Panc1 (cell line): ENCODE data around the gene EIF3M. TPM values are rescaled to one million over a fixed set of nuclear protein-coding genes. Genes with fewer than 3 reads are reported as not detected.
"Not testable (repeated sequence)": the region's sequence is repeated elsewhere in the genome, so short reads cannot be mapped to it uniquely, and the experiment has no call there.

Source experiments
- ATAC-seq: fragments of 200-7000 bp; cut with Tn5 transposase; 2 replicates; pipeline ENCODE4 v1.9.1; 2020; ENCODE audit warnings: mild to moderate bottlenecking, moderate library complexity
- BruUV-seq: library from RNA; stranded (reverse); fragments of 400-500 nt; replicated peaks from 2 replicates; lab custom pipeline; 2021; lab: Mats Ljungman, UMichigan
- CTCF ChIA-PET: fragments of 300-600 bp; sonication (Branson Sonifier 250); formaldehyde crosslinking; loops from one replicate; lab custom pipeline; 2022; ENCODE audit warnings: antibody characterized with exemption; lab: Charles Lee
- POLR2A ChIA-PET: fragments of 300-600 bp; sonication (Branson Sonifier 250); formaldehyde crosslinking; loops from one replicate; lab custom pipeline; 2022; ENCODE audit warnings: antibody characterized with exemption; lab: Charles Lee
- DNase-seq: peaks from one replicate; pipeline ENCODE4 v3.0.0-alpha.2; 2010; ENCODE audit warnings: low read depth, low spot score
- H3K27ac ChIP-seq: 2 replicates; pipeline ENCODE4 v1.5.1; 2011; ENCODE audit warnings: mild to moderate bottlenecking, low read length, inconsistent platforms
- H3K27me3 ChIP-seq: fragments of 200-500 bp; sonication (Bioruptor generic); 2 replicates; pipeline ENCODE4 v1.6.0; 2014; ENCODE audit warnings: low read length, inconsistent platforms; ENCODE audit not compliant: control insufficient read depth, insufficient read depth
- H3K36me3 ChIP-seq: fragments of 200-500 bp; sonication (Bioruptor generic); 2 replicates; pipeline ENCODE4 v1.5.1; 2014; ENCODE audit warnings: inconsistent platforms, mild to moderate bottlenecking, low read length, moderate library complexity; ENCODE audit not compliant: control insufficient read depth, insufficient read depth
- H3K4me1 ChIP-seq: 2 replicates; pipeline ENCODE4 v1.5.1; 2011; ENCODE audit warnings: inconsistent platforms, mild to moderate bottlenecking, low read length, moderate library complexity; ENCODE audit not compliant: control insufficient read depth, insufficient read depth
- H3K4me3 ChIP-seq, 2 experiments: 2 replicates each; pipeline ENCODE4 v1.5.1; 2011 to 2012; ENCODE audit warnings: low read depth in 2 of 2, low read length in 2 of 2, mild to moderate bottlenecking in 2 of 2, inconsistent platforms in 1 of 2, moderate library complexity in 1 of 2
- H3K9me3 ChIP-seq: fragments of 200-500 bp; sonication (Bioruptor generic); 2 replicates; pipeline ENCODE4 v1.5.1; 2014; ENCODE audit warnings: low read depth, mild to moderate bottlenecking, inconsistent platforms, low read length, moderate library complexity; ENCODE audit not compliant: control insufficient read depth, insufficient read depth
- POLR2AphosphoS5 ChIP-seq: IDR thresholded peaks from 2 replicates; pipeline ENCODE4 v1.6.1; 2012; ENCODE audit warnings: mild to moderate bottlenecking, low read depth, low read length, moderate library complexity
- SIN3A ChIP-seq: IDR thresholded peaks from 2 replicates; pipeline ENCODE4 v1.6.1; 2012; ENCODE audit warnings: low read depth, mild to moderate bottlenecking, low read length, moderate library complexity, borderline replicate concordance; ENCODE audit not compliant: insufficient read depth
- TCF7L2 ChIP-seq: IDR thresholded peaks from 2 replicates; pipeline ENCODE4 v1.6.1; 2011; ENCODE audit warnings: mild to moderate bottlenecking, low read depth, low read length, inconsistent platforms
- in situ Hi-C: cut with HindIII; loops from 2 replicates; pipeline ENCODE4 v1.10.0; 2016; ENCODE audit warnings: low sequenced_read_pairs, low pct_unique_long_range_greater_than_20kb
- intact Hi-C: fragments of 100-400 bp; cut with micrococcal nuclease; formaldehyde crosslinking; loops from one replicate; pipeline ENCODE4 v1.10.0; 2022; ENCODE audit not compliant: unreplicated experiment
- total RNA-seq: library from RNA; stranded (reverse); gene quantifications from one replicate; pipeline ENCODE4 v1.2.1, GENCODE V29; 2021; ENCODE audit not compliant: unreplicated experiment
- TF ChIP-seq, protein P1 (sequence below), 2 experiments: IDR thresholded peaks; 2 replicates each; pipeline ENCODE4 v1.6.1; 2011 to 2012; ENCODE audit warnings: low read depth in 2 of 2, control low read depth in 1 of 2, low read length in 1 of 2, mild to moderate bottlenecking in 1 of 2, moderate library complexity in 1 of 2; ENCODE audit not compliant: insufficient read depth in 1 of 2
- TF ChIP-seq, protein P2 (sequence below): fragments of 450-650 bp; IDR thresholded peaks from 2 replicates; pipeline ENCODE4 v1.5.1; 2017; ENCODE audit warnings: mild to moderate bottlenecking

The EIF3M gene
- total RNA-seq, 1 experiment from 2014 or later = 270 TPM

DNA sequence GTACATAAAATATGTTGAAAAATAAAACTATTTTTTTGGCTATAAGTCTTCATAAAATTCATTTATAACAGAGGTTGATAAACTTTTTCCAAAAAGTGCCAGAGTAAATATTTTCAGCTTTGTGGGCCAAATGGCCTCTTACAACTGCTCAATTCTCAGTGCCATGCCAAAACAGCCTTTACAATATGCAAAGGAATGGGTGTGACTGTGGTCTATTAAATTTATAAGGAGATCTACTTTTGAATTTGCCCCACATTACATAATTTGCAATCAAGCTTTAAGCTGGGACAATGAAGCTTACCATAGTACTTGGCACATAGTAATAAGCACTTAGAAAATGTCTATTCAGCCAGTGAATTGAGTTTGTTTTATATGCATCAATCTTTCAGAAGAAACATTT is 22.6 kb downstream of the EIF3M start:
- Histone ChIP-seq H3K27me3 (no peaks in the 10 kb centered on the region), H3K36me3 (peaks cover 39% of the 10 kb centered on the region), H3K9me3 (no peaks in the 10 kb centered on the region), H3K27ac (no peak overlapping the region), H3K4me3 (no peak overlapping the region), H3K4me1 (no peaks in the 10 kb centered on the region)
- CTCF ChIA-PET = no interaction called here
- POLR2A ChIA-PET = no interaction called here
- BruUV-seq = no TSS peak
- TF ChIP-seq, protein P1, sequence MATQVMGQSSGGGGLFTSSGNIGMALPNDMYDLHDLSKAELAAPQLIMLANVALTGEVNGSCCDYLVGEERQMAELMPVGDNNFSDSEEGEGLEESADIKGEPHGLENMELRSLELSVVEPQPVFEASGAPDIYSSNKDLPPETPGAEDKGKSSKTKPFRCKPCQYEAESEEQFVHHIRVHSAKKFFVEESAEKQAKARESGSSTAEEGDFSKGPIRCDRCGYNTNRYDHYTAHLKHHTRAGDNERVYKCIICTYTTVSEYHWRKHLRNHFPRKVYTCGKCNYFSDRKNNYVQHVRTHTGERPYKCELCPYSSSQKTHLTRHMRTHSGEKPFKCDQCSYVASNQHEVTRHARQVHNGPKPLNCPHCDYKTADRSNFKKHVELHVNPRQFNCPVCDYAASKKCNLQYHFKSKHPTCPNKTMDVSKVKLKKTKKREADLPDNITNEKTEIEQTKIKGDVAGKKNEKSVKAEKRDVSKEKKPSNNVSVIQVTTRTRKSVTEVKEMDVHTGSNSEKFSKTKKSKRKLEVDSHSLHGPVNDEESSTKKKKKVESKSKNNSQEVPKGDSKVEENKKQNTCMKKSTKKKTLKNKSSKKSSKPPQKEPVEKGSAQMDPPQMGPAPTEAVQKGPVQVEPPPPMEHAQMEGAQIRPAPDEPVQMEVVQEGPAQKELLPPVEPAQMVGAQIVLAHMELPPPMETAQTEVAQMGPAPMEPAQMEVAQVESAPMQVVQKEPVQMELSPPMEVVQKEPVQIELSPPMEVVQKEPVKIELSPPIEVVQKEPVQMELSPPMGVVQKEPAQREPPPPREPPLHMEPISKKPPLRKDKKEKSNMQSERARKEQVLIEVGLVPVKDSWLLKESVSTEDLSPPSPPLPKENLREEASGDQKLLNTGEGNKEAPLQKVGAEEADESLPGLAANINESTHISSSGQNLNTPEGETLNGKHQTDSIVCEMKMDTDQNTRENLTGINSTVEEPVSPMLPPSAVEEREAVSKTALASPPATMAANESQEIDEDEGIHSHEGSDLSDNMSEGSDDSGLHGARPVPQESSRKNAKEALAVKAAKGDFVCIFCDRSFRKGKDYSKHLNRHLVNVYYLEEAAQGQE (IDR thresholded peaks at IDR 0.05; ENCODE audit: insufficient read depth in 1 of 2, low read depth in 2 of 2, low read length in 1 of 2) = no peak
- TF ChIP-seq POLR2AphosphoS5 (no peak), TCF7L2 (no peak), SIN3A (no peak)
- TF ChIP-seq, protein P2, sequence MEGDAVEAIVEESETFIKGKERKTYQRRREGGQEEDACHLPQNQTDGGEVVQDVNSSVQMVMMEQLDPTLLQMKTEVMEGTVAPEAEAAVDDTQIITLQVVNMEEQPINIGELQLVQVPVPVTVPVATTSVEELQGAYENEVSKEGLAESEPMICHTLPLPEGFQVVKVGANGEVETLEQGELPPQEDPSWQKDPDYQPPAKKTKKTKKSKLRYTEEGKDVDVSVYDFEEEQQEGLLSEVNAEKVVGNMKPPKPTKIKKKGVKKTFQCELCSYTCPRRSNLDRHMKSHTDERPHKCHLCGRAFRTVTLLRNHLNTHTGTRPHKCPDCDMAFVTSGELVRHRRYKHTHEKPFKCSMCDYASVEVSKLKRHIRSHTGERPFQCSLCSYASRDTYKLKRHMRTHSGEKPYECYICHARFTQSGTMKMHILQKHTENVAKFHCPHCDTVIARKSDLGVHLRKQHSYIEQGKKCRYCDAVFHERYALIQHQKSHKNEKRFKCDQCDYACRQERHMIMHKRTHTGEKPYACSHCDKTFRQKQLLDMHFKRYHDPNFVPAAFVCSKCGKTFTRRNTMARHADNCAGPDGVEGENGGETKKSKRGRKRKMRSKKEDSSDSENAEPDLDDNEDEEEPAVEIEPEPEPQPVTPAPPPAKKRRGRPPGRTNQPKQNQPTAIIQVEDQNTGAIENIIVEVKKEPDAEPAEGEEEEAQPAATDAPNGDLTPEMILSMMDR = no peak
- in situ Hi-C loops (no loop called here), intact Hi-C loops (no loop called here)
- DNase-seq (no peak), ATAC-seq (no peak)

DNA sequence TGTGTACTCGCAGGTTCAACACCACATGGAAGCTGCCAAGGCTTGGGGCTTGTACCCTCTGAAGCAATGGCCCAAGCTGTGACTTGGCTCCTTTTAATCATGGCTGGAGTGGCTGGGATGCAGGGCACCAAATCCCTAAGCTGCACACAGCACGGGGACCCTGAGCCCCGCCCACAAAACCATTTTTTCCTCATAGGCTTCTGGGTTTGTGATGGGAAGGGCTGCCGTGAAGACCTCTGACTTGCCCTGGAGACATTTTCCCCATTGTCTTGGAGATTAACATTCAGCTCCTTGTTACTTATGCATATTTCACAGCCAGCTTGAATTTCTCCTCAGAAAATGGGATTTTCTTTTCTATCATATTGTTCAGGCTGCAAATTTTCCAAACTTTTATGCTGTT is 25.2 kb downstream of the EIF3M start:
- H3K4me3 ChIP-seq, H3K4me1 ChIP-seq, CTCF ChIA-PET, DNase-seq, in situ Hi-C loops, POLR2A ChIA-PET, ATAC-seq, H3K27ac ChIP-seq, H3K27me3 ChIP-seq, H3K9me3 ChIP-seq, intact Hi-C loops, BruUV-seq: not testable (repeated sequence)
- peaks cover 14% of the 10 kb centered on the region for H3K36me3 ChIP-seq

DNA sequence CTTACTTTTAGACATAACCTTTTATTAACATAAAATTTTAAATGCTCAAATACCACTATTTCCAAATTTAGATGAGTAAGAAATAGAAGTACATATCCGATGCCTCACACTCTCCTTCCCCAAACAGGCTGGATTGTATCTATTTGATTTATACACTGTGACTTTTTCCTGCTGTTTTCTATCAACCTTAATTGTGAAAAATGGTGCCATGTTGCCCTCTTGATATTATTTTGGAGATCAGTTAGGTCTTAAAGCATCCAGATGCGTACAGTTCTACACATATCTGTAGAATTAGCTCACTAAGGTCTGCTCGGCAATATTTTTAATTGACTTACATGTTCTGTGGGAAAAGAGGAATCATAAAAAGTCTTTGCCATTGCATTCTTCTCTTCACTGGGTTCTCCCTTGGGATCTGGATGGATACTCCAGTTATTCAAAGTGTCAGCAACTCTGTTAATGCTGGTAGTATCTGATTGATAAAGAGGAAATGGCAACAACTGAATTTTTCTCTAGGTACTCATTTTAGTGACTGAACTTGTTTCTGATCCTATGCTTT is 27.2 kb downstream of the EIF3M start:
- ATAC-seq = no peak
- CTCF ChIA-PET = no interaction called here
- TF ChIP-seq TCF7L2 (no peak), POLR2AphosphoS5 (no peak), SIN3A (no peak)
- TF ChIP-seq, protein P1 (IDR thresholded peaks at IDR 0.05; ENCODE audit: insufficient read depth in 1 of 2, low read depth in 2 of 2, low read length in 1 of 2) = no peak
- TF ChIP-seq, protein P2 = no peak
- DNase-seq = no peak
- H3K4me1 ChIP-seq = no peaks in the 10 kb centered on the region
- H3K36me3 ChIP-seq = peaks cover 4% of the 10 kb centered on the region; the same call in 1 of the 2 replicates
- intact Hi-C loops = no loop called here
- POLR2A ChIA-PET = no interaction called here
- in situ Hi-C loops = no loop called here
- no peak overlapping the region for H3K27ac ChIP-seq
- no peaks in the 10 kb centered on the region for H3K9me3 ChIP-seq
- H3K27me3 ChIP-seq = no peaks in the 10 kb centered on the region
- no TSS peak for BruUV-seq
- H3K4me3 ChIP-seq = no peak overlapping the region
